Activated T-helper 2 cell treated with anti-CD3 and anti-CD28 coated beads, Interferon-gamma antibody, Interleukin-2, Interleukin-4, amounts not matched to agents 10 μg/mL and 5 μg/mL and 100 μg/mL, durations not matched to agents 14 hours and 24 hours and 36 hours (primary cell): ENCODE data around the gene SYAP1. TPM values are rescaled to one million over a fixed set of nuclear protein-coding genes. Genes with fewer than 3 reads are reported as not detected.
"Not testable (repeated sequence)": the region's sequence is repeated elsewhere in the genome, so short reads cannot be mapped to it uniquely, and the experiment has no call there.

Experiments used
- DNase-seq: peaks from one replicate; pipeline ENCODE4 v3.0.0; 2021; ENCODE audit warnings: low spot score
- H3K27ac Mint-ChIP-seq: one replicate; pipeline ENCODE4 v1.8.0; 2021; ENCODE audit warnings: mixed read lengths
- H3K27me3 Mint-ChIP-seq: one replicate; pipeline ENCODE4 v1.8.0; 2021; ENCODE audit warnings: low read depth, mixed read lengths
- H3K36me3 Mint-ChIP-seq: one replicate; pipeline ENCODE4 v1.8.0; 2021; ENCODE audit warnings: low read depth, mixed read lengths
- H3K4me1 Mint-ChIP-seq: one replicate; pipeline ENCODE4 v1.8.0; 2021; ENCODE audit warnings: low read depth, mixed read lengths
- H3K4me3 Mint-ChIP-seq: one replicate; pipeline ENCODE4 v1.8.0; 2021; ENCODE audit warnings: low read depth, mild to moderate bottlenecking, moderate library complexity, mixed read lengths
- H3K9me3 Mint-ChIP-seq: one replicate; pipeline ENCODE4 v1.8.0; 2021; ENCODE audit warnings: mixed read lengths
- intact Hi-C: fragments of 100-400 bp; cut with micrococcal nuclease; formaldehyde crosslinking; loops from one replicate; pipeline ENCODE4 v1.15.1; 2023
- total RNA-seq: library from RNA; stranded (reverse); gene quantifications from 2 replicates; pipeline ENCODE4 v1.2.3, GENCODE V29; 2022

Gene SYAP1
- total RNA-seq, 1 donor from 2014 or later = 22.6 TPM

DNA sequence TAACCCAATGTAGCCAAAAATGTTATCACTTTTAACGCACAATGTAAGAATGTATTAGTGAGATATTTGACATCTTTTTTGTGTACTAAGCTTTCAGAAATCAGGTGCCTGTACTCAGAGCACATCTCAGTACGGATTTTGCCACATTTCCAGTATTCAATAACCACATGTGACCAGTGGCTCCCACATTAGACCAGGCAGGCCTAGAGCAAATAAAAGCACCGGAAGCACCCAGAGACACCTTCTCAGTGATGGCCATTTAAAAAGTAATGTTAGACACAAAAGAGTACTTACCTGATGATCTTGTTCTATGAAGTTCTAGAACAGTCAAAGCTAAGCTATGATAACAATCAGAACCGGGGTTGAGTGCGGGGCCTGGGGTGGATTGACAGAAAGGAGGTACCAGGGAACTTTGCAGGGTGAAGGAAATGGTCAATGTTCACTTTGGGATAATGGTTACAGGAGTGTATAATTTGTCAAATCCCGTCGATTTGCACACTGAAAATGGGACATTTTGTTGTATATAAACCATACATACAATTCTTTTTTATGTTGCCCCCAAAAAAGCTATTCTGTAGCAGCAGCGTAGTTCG is 8.1 kb upstream of the SYAP1 start:
- DNase-seq = no peak
- Mint-ChIP-seq H3K27me3 (no peaks in the 10 kb centered on the region), H3K36me3 (peaks cover 7% of the 10 kb centered on the region), H3K4me3 (peak overlapping the region; percentile 80), H3K4me1 (peaks cover 12% of the 10 kb centered on the region), H3K27ac (peak overlapping the region; percentile 78), H3K9me3 (no peaks in the 10 kb centered on the region)
- intact Hi-C loops = loop anchor here (10.0 kb wide), 2 partner anchors 143 to 957 kb away; no protein-coding TSS in a partner anchor

DNA sequence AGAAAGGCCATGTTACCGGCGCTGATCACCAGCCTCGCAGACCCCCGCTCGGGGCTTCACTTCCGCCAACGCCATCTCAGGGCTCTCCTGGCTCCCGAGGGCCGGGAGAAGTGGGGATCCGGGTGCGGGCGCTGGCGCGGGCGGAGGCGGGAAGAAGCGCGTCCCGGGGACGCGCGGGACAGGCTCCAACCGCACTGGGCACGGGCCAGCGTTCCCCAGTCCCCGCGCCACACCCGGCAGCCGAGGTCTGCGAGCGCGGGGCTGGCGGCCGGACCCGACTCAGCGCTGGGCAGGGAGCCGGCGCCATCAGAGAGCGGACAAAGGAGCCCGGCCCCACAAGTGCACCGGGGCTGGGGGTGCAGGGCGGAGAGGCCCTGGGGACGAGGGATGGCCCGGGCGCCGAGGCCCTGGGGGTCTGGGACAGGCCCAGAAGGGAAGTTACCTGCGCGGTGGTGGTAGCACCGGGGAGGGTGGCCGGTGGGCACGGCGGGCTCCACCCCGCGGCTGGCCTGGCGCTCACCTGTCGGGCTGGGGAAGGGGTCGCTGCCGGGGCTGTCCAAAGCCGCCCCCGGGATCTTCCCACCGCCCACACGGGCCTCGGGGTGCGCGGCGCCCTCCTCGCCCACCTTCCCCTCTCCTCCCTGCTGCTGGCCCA is 7.4 kb upstream of the SYAP1 start:
- Mint-ChIP-seq H3K27me3 (no peaks in the 10 kb centered on the region), H3K27ac (peak overlapping the region; percentile 77), H3K4me3 (peak overlapping the region; percentile 84), H3K4me1 (peaks cover 12% of the 10 kb centered on the region), H3K9me3 (no peaks in the 10 kb centered on the region), H3K36me3 (peaks cover 7% of the 10 kb centered on the region)
- no peak for DNase-seq
- intact Hi-C loops = loop anchor here (10.0 kb wide), 2 partner anchors 143 to 957 kb away; no protein-coding TSS in a partner anchor

DNA sequence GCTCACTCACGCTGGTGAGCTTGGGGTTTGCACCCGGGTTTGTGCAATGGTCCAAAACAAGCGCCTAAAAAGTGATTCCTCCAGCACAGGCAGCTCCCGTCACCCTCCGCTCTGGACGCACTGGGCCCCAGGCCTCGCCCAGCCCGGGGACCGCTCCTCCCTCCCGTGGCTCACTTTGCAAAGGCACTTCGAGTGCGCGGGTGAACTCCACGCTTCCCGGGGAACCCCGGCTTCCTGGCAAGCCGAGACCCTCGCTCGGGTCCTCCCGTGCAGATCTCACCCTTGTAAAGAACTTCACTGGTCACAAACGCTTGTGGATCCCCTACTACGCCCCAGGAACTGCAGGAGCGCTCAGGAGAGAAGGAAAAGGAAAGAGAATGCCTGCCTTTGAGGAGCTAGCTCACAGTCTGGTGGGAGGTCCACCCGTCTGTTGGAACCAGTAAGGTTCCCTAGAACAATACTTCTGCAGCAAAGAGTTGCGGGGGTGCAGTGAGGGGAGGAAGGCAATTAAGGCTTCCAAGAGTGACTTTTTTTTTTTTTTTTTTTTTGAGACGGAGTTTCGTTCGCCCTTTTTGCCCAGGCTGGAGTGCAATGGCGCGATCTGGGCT is 6.8 kb upstream of the SYAP1 start, which contains the start of gene CTPS2:
TSS of gene CTPS2 (minus strand) at position 122 of the 608 bp plus-strand sequence. CDS start 9,767 bp downstream, outside the sequence.
- no peaks in the 10 kb centered on the region for H3K9me3 Mint-ChIP-seq
- H3K27ac Mint-ChIP-seq = peak within 1 kb of the TSS; percentile 78
- peak within 1 kb of the TSS; percentile 84 for H3K4me3 Mint-ChIP-seq
- H3K36me3 Mint-ChIP-seq = peaks cover 7% of the 10 kb centered on the region
- peak; percentile 38 for DNase-seq
- intact Hi-C loops = loop anchor here (10.0 kb wide), 2 partner anchors 142 to 958 kb away; no protein-coding TSS in a partner anchor
- peaks cover 12% of the 10 kb centered on the region for H3K4me1 Mint-ChIP-seq
- no peaks in the 10 kb centered on the region for H3K27me3 Mint-ChIP-seq

DNA sequence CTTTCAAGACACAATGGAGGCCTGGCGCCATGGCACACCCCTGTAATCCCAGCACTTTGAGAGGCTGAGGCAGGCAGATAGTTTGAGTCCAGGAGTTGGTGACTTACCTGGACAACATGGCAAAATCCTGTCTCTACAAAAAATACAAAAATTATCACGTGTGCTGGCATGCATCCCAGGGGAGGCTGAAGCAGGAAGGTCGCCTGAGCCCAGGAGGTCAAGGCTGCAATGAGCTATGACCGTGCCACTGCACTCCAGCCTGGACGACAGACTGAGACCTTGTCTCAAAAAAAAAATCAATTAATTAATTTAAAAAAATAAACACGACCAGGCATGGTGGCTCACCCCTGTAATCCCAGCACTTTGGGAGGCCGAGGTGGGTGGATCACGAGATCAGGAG is 4.9 kb upstream of the SYAP1 start:
- no peak for DNase-seq
- Mint-ChIP-seq H3K27ac (no peak overlapping the region), H3K36me3 (peaks cover 4% of the 10 kb centered on the region), H3K27me3 (no peaks in the 10 kb centered on the region), H3K4me1 (peaks cover 15% of the 10 kb centered on the region), H3K4me3 (no peak overlapping the region), H3K9me3 (no peaks in the 10 kb centered on the region)
- intact Hi-C loops = loop anchor here (10.0 kb wide), 2 partner anchors 140 to 960 kb away; no protein-coding TSS in a partner anchor

DNA sequence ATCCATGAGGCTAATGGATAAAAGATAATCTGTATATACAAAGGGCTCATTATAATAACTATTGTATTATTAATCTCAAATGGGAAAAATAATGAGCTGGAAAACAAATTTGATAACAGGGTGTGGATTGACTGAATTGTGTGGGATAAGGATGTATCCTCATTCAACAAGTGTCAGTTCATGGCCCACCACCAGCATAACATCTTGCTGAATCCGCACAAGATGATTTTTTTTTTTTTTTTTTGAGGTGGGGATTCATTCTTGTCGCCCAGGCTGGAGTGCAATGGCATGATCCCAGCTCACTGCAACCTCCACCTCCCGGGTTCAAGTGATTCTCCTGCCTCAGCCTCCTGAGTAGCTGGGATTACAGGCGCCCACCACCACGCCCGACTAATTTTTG is 3.8 kb upstream of the SYAP1 start:
- H3K27me3 Mint-ChIP-seq, H3K27ac Mint-ChIP-seq, H3K36me3 Mint-ChIP-seq: not testable (repeated sequence)

DNA sequence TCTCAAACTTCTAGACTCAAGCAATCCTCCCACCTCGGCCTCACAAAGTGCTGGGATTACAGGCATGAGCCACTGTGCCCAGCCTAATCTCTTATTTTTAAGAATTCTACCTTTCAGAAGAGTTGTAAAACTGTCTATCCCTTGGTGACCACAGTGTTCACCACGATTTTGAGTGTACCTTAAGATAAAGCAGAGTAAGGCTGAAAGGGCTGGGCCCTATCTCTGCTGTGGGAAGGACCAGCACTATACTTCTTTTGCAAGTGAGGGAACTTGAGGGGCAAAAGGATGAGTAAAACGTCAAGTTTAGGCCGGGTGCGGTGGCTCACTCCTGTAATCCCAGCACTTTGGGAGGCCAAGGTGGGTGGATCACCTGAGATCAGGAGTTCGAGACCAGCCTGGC is 3.0 kb upstream of the SYAP1 start:
- H3K4me1 Mint-ChIP-seq = peaks cover 12% of the 10 kb centered on the region
- not testable (repeated sequence) for H3K4me3 Mint-ChIP-seq, H3K9me3 Mint-ChIP-seq

More for the DNA sequence above, 3.8 kb upstream of the SYAP1 start:
- peaks cover 10% of the 10 kb centered on the region for H3K4me1 Mint-ChIP-seq
- not testable (repeated sequence) for H3K9me3 Mint-ChIP-seq, H3K4me3 Mint-ChIP-seq, DNase-seq
- intact Hi-C loops = loop anchor here (10.0 kb wide), 2 partner anchors 139 to 961 kb away; no protein-coding TSS in a partner anchor

DNA sequence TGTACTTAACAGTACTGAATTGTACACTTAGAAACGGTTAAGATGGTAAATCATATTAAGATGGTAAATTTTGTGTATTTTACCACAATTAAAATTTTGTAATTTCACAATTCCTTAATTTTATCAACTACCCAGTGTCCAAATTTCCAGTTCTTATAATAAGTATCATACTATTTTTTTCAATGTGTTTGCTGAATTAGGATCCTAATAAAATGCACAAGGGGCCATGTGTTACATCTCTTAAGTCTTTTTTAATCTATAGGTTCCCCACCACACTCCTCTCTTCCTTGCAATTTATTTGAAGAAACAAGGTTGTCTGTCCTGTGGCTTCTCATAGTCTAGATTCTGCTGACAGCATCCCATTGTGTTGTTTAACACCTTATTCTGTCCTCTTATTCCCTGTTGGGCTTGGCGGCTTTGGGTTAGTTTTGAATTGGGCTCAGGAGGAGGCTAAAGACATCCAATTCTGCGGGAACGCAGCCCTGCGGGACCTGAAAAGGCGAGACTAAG is 533 bp upstream of the SYAP1 start:
- peaks cover 10% of the 10 kb centered on the region for H3K36me3 Mint-ChIP-seq

More for the DNA sequence above, 3.0 kb upstream of the SYAP1 start:
- H3K27me3 Mint-ChIP-seq, H3K36me3 Mint-ChIP-seq, DNase-seq, H3K27ac Mint-ChIP-seq: not testable (repeated sequence)
- intact Hi-C loops = loop anchor here (10.0 kb wide), 2 partner anchors 138 to 962 kb away; no protein-coding TSS in a partner anchor

DNA sequence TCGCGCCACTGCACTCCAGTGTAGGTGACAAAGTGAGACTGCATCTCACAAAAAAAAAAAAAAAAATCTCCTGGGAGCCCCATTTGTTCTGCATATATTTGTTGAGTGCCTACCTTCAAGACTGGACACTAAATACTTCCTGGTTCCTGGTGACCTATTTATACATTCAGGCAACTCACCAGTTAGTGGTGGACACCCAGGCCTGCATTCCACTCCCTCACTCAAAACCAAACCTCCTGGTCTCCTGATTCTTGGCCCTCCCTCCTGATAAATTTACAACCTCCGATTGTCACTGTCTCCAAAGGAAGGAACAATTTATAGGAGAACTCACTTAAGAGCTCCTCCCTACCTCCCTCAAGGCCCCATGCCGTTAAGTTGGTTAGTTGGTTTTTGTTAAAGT is 3.1 kb downstream of the SYAP1 start:
- Mint-ChIP-seq H3K36me3 (peaks cover 22% of the 10 kb centered on the region), H3K27ac (no peak overlapping the region), H3K4me1 (peaks cover 23% of the 10 kb centered on the region), H3K9me3 (no peaks in the 10 kb centered on the region), H3K4me3 (no peak overlapping the region), H3K27me3 (no peaks in the 10 kb centered on the region)
- intact Hi-C loops = no loop called here
- DNase-seq = no peak

More for the DNA sequence above, 533 bp upstream of the SYAP1 start:
- peak overlapping the region; percentile 90 for H3K4me3 Mint-ChIP-seq
- H3K9me3 Mint-ChIP-seq = no peaks in the 10 kb centered on the region
- H3K27me3 Mint-ChIP-seq = no peaks in the 10 kb centered on the region
- intact Hi-C loops = loop anchor here (2.0 to 10.0 kb wide), 3 partner anchors 68 to 964 kb away; partner anchors contain the start of gene TXLNG
- H3K4me1 Mint-ChIP-seq = peaks cover 19% of the 10 kb centered on the region
- peak overlapping the region; percentile 90 for H3K27ac Mint-ChIP-seq
- no peak for DNase-seq

DNA sequence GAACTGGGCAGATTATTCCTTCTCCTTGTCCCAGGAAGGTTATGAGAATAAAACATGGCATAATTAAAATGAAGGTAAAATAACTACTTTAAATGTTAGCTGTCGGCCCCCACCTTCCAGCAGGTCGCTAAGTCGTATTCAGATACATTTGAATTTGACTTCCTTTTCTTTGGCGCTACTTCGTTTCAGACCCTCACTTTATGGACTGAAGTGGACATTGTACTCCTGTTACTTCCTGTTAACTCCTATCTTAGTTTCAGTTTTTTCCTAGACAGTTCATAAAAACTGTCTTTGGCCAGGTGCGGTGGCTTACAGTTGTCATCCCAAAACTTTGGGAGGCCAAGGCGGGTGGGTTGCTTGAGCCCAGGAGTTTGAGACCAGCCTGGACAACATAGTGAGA is 5.7 kb downstream of the SYAP1 start:
- no peaks in the 10 kb centered on the region for H3K27me3 Mint-ChIP-seq
- H3K36me3 Mint-ChIP-seq = peaks cover 29% of the 10 kb centered on the region
- peaks cover 19% of the 10 kb centered on the region for H3K4me1 Mint-ChIP-seq

DNA sequence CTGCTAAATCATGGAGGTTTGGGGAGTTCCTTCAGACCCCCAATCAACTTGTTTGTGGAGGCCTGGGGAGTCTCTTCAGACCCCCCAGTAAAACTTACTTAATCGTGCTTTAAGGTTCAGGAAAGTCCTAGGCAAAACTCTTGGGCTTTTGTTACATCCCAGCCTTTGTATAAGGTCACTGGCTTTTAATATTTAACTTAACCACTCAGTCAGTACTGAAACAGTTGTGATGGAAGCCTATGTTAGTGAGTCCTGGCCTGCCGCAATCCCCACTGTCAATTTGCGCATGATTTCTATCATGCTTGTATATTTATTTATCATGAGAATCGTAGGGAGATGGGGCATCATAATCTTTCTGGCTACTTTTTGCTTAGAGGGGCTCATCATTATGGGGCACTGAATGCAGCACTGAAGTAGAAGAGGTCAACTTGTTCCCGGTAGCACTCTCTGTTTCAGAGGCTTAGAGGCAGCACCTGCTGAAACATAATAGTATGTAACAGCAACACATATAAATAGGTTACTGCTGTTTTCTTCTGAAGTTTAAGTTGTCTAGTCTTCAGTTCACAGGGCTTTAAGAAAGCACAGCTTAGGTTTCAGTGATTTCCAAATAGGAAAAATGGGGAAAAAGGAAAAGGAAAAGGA is 7.1 kb downstream of the SYAP1 start:
- H3K9me3 Mint-ChIP-seq, H3K27me3 Mint-ChIP-seq, DNase-seq, H3K4me3 Mint-ChIP-seq, H3K27ac Mint-ChIP-seq, intact Hi-C loops: not testable (repeated sequence)
- peaks cover 25% of the 10 kb centered on the region for H3K36me3 Mint-ChIP-seq
- H3K4me1 Mint-ChIP-seq = peaks cover 12% of the 10 kb centered on the region

More for the DNA sequence above, 5.7 kb downstream of the SYAP1 start:
- Mint-ChIP-seq H3K4me3 (no peak overlapping the region), H3K9me3 (no peaks in the 10 kb centered on the region), H3K27ac (no peak overlapping the region)
- intact Hi-C loops = no loop called here
- no peak for DNase-seq

DNA sequence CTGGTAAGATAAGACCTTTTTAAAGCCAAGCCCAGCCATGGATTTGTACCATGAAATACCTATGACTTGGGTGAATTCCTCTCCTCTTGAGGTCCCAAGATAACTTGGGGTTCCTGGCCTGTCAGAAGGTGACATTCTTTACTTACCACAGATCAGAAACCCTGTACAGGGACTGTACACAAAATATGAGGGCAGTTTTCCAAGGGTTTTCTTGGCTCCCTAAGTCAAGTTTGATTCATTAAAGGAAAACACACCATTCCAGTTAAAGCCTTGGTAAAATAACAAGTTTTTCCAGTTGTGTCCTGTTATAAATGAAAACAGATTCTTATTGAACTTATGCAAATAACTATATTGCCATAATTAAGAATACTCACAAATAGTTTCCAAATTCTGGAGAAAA is 8.2 kb downstream of the SYAP1 start:
- Mint-ChIP-seq H3K9me3 (no peaks in the 10 kb centered on the region), H3K27me3 (no peaks in the 10 kb centered on the region), H3K27ac (no peak overlapping the region), H3K4me1 (peaks cover 11% of the 10 kb centered on the region), H3K4me3 (no peak overlapping the region), H3K36me3 (peaks cover 23% of the 10 kb centered on the region)
- intact Hi-C loops = no loop called here
- no peak for DNase-seq

DNA sequence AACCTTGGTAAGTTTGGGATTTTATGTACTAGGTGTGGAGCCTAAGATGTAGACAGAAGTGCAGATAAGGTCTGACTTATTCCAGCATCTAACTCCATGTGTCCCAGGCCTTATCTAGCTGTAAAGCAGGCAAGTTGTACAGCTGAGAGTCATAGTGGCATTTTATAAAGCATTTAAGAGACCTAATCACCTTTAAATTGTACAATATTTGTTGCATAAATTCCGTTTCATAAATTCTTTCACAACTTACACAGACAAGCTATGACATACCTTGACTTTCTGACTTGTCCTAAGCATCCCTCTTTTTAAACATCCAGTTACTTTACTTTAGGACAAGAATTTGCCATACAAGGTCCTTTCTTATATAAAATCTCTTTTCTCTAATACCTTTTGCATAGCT is 11.0 kb downstream of the SYAP1 start:
- Mint-ChIP-seq H3K27ac (no peak overlapping the region), H3K4me3 (no peak overlapping the region), H3K4me1 (peaks cover 8% of the 10 kb centered on the region), H3K36me3 (peaks cover 17% of the 10 kb centered on the region), H3K9me3 (no peaks in the 10 kb centered on the region), H3K27me3 (no peaks in the 10 kb centered on the region)
- no peak for DNase-seq
- intact Hi-C loops = no loop called here
